ENCODE results near the gene LRP1B.

DNA sequence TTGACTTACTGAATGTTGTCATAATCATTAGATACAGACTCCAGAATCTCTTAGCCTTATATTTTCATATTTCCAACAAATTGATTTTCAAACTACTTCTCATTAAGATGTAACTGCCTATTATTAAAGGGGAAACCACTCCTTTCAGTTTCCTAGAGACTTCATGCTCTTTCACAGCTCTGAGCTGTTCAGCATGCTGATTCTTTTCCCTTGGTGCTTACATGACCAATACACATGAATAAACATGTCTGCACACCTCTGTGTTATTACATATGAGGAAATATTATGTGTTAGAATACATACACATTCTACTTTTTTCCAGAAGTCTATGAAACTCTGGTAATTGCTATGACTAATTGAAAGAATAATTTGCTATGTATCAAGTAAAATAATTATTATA, 200.0 kb downstream of the LRP1B start:
- TF ChIP-seq GATA2 (IDR thresholded peaks at IDR 0.05; ENCODE audit: low read depth, low read length), result no peak
- TF ChIP-seq GATA3 (IDR thresholded peaks at IDR 0.05; ENCODE audit: low read depth, low read length), result no peak
